HG02798 (cell line): ENCODE measurements around the gene FLT1.

Experiments
- ATAC-seq: cut with Tn5 transposase; IDR thresholded peaks from one replicate; pipeline ENCODE4 v1.9.1; 2021; ENCODE audit warnings: mild to moderate bottlenecking; ENCODE audit not compliant: unreplicated experiment, poor library complexity

Gene FLT1

DNA sequence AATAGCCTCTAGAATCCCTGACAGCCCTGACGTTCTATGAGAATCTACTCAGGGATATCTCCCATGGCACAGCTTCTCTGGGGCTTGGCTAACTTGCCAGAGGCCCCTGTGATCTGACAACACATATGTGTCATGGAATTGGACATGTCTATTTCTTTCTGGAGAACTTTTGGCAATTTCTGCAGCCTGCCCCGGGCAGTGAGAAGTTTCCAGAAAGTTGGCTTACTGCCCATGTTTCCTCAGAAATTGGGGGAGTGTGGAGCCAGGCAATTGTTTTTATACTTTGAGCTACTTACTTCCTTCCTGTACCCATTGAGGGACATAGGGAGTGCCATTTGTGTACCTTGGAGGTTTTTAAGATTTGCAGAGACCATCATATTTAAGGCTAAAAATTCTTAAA, 98.9 kb downstream of the FLT1 start:
- ATAC-seq, result no peak

DNA sequence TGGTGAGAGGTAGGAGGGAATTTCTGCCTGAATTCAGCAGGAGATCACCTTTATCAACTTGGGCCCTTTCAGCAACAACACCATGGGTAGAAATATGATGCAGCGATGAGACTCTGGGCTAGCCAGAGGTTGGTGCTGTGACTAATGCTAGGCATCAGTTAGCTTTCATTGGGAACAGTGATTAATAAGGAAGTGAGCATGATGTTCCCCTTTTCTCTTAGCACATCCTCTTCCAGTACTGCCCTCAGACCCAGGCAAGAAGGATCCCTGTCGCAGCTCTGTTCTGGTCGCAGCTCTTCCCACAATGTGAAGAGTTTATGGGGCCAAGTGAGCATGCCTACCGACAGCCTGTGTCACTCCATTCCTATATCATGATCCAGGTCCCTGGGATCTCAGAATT, 100.5 kb downstream of the FLT1 start:
- no peak for ATAC-seq

DNA sequence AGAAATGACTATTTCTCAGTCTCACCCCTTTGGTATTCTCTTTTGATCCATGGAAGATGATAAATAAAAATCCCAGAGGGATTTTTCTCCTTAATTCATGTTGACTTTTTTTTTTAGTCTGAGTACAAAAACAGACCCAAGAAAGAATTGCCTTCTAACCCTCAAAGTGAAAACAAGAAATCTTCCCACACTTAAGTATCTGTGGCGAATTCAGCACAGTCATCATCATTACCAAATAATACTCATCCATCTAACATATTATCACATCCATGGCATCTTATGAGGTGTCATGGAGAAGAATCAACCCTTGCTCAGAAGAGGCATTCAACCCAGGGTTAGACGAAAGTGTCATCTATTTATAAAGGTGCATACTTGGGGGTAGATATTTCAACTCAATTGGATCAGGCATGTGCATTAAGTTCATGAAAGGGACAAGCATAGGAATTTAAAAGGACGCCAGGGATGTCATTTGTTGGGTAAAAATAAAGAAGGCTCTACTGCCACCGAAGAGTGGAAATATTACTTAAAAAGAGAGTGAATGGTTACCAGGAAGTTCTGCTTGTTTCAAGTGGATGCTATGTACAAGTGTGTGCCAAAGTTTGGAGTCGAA, 101.9 kb downstream of the FLT1 start:
- ATAC-seq, result no peak

DNA sequence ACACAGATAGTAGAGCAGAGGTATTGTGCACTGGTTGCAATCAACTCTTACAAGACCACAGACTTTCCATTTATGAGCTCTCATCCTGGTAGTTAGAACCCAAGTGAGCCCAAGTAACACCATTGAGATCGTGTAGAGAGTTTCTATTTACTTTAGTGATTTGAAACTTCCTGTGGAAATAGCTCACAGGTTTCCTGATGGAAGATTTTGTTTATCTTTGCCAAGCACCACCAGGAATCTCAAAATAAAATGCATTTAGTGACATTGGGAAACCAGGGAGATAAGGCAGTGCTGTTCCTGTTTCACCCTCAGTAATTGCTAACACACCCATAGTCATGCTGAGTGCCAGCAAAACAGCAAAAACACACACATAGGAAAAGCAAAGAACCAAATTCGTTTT, 102.5 kb downstream of the FLT1 start:
- ATAC-seq, result no peak

DNA sequence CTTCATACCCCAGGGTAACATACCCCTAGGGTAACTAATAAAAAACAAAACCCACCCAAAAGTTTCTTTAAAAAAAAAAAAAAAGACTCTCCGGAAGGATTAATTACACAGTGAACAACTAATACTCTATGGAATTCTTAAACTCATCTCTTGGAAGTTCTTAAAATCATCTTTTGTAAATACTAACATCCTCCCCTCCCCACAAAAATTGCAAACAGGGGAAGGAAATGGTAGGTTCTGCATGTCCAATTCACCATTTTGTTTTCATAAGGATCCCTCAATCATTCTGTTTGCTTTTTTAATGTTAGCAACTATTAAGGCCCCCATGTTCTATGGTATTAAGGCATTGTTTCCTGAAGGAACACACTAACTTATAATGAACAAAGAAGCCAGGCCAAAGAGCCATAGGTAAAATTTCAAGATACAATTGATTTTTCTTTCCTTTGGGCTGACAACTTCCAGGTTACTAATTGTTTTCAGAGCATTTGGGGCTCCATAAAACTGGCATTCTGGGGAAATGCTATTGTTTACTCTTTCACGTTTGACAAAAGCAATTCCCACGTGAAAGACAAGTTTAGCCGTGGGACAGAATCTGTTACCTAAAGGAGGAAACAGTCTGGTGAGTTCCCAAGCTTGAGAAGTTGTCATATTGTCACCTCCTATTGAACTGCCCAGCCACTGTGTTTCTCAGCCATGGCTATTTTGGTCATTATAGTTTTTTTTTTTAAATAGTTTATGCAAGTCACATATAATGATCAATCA, 107.0 kb downstream of the FLT1 start:
- ATAC-seq, result no peak

DNA sequence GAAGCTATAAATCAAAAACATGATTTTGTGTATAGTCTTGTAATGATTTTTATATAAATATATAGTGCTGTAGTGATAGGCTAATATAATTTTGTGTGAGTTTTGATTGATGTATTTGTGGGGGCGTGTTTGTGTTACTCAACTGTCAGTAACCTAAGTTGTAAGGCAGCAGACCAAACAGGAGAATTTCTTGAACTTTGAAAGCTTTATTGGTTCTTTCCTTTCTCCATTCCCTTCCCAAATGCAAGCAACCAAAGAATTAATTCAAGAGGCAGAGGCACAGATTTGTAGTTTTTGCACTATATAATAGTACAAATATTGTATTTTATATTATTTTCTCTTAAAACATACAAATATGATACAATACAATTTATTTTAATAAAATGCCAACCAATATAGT, 109.6 kb downstream of the FLT1 start:
- no peak for ATAC-seq

DNA sequence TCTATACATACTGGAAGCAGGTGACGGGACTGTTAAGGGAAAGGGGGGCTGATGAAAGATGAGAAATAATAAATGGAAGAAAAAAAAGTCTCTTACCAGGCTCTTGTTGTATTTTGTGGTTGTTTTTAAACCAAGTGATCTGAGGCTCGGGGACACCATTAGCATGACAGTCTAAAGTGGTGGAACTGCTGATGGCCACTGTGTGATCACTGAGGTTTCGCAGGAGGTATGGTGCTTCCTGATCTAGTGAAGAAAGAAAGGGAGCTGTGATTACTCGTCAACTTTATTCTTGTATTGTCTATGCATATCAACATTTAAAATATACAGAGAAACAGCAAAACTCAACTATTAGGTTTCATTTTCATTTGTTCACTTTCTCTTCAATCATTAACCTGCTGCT, 110.1 kb downstream of the FLT1 start:
- no peak for ATAC-seq

DNA sequence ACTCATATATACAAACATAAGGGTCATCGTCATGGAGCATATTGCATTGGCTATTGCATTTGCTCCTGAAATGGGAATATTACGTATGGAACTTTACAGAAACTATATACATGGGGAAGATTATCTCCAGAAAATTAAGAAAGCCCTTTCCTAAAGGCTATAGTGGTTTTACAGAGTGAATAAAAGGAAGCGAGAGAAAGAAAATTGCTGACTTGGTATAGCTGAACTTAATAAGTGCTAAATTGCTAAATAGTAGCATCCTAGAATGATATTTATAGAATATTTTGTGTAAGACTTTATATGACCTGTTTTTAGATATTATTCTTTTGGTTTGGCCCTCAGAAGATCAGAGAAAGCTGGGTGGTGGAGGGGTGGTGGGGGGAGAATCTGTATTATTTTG, 114.6 kb downstream of the FLT1 start:
- no peak for ATAC-seq

DNA sequence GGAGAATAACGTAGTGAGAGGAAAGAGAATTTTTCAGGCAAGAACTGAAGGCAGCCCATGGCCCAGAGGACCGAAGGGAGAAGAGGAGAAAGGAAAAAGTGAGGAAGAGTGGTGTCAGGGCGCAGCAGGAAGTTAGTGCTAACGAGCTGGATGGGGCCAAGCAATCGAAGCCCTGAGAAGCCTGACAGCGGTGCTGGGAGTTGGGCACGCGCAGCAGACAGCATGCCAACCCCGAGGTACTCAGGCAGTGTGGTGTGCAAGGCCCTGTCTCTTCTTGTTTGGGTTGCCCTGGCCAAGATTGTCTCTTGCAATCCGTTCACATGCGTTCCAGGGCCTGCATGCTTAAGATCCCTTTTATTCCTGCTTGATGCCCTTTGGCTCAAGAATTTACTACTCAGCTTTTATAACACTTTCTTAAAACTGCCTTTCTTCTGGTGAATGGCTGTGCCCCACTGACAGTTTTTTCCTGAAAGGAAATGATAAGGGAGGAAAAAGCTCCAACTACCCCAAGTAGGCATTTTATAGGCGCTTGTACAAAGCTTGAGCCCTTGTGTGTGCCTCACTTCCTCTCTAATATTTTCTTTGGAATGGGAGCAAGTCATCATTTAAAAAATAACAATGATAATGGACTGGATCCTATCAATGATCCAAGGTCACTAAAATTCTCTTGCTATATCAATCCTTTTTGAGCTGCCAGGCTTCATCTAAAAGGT, 115.4 kb downstream of the FLT1 start:
- no peak for ATAC-seq

DNA sequence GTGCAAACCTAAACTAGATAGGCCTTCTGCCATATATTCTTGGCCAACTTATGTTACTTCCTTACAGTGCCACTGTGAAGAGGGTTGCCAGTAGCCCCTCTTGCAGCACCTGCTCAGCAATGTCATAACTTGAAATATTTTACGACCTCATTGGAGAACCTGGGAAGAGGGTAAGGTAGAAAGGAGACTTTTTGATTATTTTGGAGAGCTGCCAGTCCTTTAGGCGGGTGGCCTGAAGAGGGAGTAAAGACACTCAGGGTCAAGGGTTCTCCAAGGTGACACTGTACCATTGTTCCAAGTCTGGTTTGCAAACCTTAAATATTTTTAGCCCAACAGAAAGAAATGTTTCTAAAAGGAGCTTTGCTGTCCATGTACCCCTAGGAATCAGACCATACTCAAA, 118.3 kb downstream of the FLT1 start:
- ATAC-seq, result no peak

DNA sequence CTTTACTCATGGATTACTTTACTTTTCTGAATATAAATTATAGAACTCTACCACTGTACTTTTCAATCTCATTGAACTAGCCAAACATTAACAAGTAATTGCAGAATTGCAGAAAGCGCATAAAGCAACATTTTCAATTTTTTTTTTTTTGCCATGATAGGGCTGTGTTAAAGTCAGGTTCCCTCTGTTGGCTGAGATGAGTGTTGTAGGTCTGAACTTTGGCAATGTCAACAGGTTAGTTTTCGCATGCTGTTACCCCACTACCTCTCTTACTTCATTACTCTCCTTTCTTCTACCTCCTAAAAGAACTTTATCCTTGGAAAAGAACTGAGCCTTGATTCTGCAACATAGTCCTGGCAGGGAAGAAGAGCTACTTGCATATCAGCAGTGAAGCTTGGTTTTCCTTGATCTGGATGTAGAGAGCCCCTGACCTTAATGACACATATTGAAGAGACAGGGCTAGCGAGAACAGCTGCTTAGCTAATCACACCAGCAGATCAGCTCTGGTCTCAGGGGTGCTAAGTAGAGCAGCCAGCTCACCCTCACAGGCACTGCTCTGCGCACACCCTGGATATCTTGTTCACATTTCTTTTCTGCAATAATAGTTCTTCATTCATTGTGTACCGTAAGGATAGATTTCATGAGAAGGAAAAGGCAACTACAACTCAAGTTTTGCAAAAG, 119.5 kb downstream of the FLT1 start:
- no peak for ATAC-seq

DNA sequence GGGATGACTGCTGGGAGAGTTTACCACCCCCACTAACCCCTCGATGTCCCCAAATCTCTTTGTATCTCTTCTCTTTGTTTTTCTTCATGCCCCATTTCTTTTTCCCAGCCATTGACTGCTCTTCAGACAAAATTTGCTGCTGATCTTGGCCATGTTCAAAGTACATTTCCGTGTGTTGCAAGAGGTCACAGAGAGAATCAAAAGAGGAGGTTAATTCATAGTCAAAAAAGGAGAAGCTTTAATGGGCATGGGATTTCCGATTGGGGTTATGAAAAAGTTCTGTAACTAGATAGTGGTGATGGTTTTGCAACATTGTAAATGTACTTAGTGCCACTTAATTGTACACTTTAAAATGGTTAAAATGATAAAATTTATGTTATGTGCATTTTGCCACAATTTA, 121.1 kb downstream of the FLT1 start:
- ATAC-seq, result no peak

DNA sequence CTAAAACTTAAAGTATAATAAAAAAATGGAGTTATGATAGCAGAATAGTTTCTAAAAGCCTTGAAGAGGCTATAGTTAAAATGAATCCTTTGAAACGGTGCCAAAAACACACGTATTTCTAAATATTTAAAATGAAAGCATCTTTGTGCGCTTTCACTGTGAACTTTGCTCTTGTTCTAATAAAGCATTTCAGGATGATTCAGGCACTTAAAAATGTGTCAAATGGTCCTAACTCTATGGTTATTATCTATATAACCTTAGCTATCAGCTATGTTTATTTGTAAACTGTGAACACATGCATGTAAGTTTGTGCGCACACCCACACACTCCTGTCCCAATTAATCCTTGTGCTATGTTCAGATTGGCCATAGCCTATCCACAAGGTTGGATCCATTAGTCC, 124.5 kb downstream of the FLT1 start:
- no peak for ATAC-seq

DNA sequence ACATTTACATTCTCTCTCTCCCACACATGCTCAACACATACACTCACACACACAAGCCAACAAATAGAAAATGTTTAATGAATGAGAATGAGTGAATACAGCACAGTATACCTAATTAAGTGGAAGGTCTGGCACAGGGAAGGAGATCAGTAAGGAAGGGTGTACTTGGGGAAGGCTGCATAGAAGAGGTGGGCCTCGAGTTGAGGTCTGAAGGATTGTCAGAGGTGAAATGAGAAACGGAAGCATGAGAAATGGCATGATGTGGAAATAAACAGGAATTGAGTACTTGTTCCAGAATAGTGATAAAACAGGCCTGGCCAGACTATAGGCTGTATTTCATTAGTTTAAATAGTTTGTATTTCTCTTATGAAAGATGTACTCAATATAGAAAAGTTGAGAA, 136.2 kb downstream of the FLT1 start:
- ATAC-seq, result no peak

DNA sequence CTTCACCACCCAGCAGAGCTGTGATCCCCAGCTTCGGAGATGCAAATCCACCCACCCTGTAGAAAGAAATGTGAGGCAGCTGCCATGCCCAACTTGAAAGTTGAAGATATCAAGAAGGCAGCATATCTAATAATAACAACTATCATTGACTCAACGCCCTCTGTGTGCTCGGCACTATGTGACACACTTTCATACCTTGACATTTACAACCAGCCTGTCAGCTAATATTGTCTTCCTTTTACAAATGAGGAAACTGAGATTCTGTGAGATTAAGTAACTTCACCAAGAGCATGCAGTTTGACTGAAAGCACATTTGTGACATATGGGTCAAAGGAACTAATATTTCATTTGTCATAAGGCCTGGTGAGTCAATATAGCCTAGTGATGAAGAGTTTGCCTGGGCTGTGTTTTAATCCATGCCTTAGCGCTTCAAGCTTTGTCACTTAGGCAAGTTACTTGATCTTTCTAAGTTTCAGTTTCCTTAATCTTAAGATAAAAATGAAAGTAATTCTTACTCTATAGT, 137.0 kb downstream of the FLT1 start:
- ATAC-seq, result no peak

DNA sequence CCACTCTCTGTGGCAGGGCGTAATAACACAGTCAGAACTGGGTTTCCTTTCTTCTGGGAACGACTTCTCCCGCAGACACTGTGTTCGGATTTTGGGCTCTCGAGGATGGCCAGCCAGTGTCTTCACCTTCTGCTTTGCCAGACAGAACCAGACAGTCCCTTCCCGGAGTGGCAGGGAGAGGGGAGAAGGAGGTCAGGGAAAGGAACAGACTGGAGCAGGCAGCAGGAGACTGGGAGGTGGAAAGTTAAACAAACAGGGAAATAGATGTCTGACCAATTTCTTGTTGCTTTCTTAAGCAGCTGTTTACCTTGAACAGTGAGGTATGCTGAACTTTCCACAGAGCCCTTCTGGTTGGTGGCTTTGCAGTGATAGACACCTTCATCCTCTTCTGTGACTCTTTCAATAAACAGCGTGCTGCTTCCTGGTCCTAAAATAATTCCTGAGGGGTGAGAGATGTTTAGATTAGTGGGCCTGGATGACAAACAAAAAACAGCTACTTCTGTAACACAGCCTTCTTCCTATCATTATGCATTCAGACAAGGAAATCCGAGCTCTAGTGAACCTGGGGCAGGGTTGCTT, 137.6 kb downstream of the FLT1 start:
- ATAC-seq, result no peak

DNA sequence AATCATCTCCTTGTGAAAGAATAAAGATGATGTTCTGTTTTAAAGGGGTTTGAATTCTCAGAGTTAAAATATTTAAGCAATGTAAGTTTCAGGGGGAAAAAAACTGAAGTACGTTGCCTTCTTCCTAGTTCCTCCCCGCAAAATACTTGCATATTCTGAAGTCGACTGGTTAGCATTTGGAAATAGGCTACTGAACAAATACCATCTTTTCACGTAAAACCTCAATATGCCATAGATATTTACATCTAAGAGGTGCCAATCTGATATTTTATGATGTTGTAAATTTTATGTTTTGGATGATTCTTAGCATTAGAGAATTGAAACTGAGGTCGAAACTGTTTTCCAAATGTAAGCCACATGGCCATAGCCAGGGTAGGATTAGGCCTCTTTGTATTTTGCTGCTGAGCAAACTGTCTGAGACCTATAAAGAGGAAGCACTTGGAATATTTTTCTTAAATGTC, 138.3 kb downstream of the FLT1 start:
- no peak for ATAC-seq

DNA sequence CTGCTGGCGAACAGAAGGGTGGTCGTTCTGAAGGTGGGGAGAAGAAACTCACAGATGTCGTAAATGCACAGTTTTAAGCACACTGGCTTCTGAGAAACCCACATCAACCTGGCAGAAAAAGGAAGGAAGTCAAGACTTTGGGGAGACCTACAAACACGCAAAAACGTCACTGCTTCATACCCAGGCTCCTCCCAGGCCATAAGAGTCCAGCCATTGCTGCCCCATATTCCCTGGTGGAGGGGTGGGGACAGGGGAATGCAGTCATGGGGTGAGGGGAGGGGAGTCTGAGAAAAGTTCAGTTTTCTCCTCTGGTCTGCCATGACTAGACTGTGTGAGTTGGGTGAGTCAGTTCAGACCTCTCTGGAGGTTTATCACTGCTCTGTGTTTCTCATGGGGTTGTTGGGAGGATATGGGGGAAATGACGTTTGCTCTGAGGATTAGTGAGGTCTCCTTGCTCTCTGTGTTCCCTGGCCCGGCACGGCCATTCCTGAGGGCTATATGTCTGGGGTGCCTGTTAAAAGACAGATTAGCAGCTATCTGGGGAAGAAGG, 139.0 kb downstream of the FLT1 start:
- ATAC-seq, result no peak

DNA sequence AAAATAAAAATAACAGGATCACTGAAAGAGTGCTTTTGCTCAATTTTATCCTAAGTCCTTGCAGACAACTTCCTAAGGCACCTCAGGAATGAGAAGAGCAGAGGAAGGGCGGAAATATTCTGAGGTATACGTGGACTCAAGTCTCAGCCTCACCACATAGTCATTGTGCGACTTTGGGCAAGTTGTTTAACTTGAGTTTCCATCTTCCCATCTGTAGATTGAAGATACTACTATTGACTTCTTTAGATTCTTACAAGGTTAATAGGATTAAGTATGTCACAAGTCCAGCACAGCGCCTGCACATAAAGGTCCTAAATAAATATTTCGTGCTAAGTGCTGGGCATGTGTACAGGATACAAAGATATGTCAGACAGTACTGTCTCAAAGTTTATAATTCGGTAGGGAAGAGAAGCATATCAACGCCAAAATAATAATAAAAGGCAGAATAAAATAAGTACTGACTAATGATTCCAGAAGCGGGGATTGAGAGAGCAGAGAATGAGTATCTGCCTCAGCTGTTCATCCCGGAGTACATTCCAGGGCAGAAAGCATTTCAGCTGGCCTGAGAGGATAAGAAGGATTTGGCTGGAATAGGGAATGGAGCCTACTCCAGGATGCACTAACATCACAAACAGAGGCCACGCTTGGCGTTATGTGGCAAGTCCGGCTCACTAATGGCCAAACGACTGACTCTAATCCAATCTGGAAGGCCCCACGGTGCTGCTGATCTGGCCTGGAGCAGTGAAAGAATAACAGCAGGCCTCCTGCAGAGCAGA, 139.7 kb downstream of the FLT1 start:
- no peak for ATAC-seq
